SK-N-SH (cell line): Measurements from ENCODE around the gene NHP2. TPM values are rescaled to one million over a fixed set of nuclear protein-coding genes. Genes with fewer than 3 reads are reported as not detected.

ENCODE experiments used
- CTCF ChIA-PET: fragments of 300-600, 350-600 bp; formaldehyde crosslinking; extraction: SDS; loops from one replicate; lab custom pipeline; 2021; lab: Yijun Ruan, JAX
- POLR2A ChIA-PET: fragments of 350-600 bp; sonication (Branson Sonifier 250); formaldehyde crosslinking; extraction: SDS; loops from one replicate; lab custom pipeline; 2020; ENCODE audit warnings: antibody characterized with exemption, inconsistent platforms; lab: Yijun Ruan, JAX
- DNase-seq: peaks from one replicate; pipeline ENCODE4 v3.0.0; 2012
- H2AFZ ChIP-seq: fragments of 200-600 bp; sonication (generic); 2 replicates; pipeline ENCODE4 v1.8.1; 2016; ENCODE audit warnings: antibody characterized with exemption, mild to moderate bottlenecking, low read depth
- H3F3A ChIP-seq: fragments of 200-600 bp; sonication (generic); replicated peaks from 2 replicates; pipeline ENCODE3; 2016; ENCODE audit warnings: antibody characterized with exemption, mild to moderate bottlenecking; ENCODE audit not compliant: insufficient read depth
- H3K27ac ChIP-seq, 2 experiments: fragments of 200-500 bp in 1 of 2; fragments of 200-600 bp in 1 of 2; sonication (Bioruptor generic) in 1 of 2; sonication (generic), shearing (Covaris generic) in 1 of 2; 2 replicates each; pipeline versions ENCODE4 v1.5.1 to v1.6.1; 2014 to 2016; ENCODE audit warnings: low read depth in 2 of 2, inconsistent platforms in 1 of 2, low read length in 1 of 2, mild to moderate bottlenecking in 1 of 2, mixed read lengths in 1 of 2
- H3K27me3 ChIP-seq: fragments of 200-600 bp; sonication (generic), shearing (Covaris generic); 2 replicates; pipeline ENCODE4 v1.6.1; 2016; ENCODE audit warnings: mixed run types; ENCODE audit not compliant: insufficient read depth
- H3K36me3 ChIP-seq, 2 experiments: fragments of 200-500 bp in 1 of 2; fragments of 200-600 bp in 1 of 2; sonication (Bioruptor generic) in 1 of 2; sonication (generic) in 1 of 2; replicated peaks in 1 of 2; 2 replicates each; pipeline versions ENCODE3 to v1.5.1; 2014 to 2016; ENCODE audit warnings: low read length in 1 of 2, mild to moderate bottlenecking in 1 of 2; ENCODE audit not compliant: insufficient read depth in 2 of 2, control insufficient read depth in 1 of 2
- H3K4me1 ChIP-seq, 2 experiments: fragments of 200-500 bp in 1 of 2; fragments of 200-600 bp in 1 of 2; sonication (Bioruptor generic) in 1 of 2; sonication (generic), shearing (Covaris generic) in 1 of 2; 2 replicates each; pipeline versions ENCODE4 v1.5.1 to v1.6.1; 2014 to 2016; ENCODE audit warnings: low read depth in 1 of 2, low read length in 1 of 2, mixed run types in 1 of 2; ENCODE audit not compliant: insufficient read depth in 2 of 2, control insufficient read depth in 1 of 2
- H3K4me2 ChIP-seq: fragments of 200-600 bp; sonication (generic), shearing (Covaris generic); 2 replicates; pipeline ENCODE4 v1.6.1; 2017; ENCODE audit warnings: mixed run types
- H3K4me3 ChIP-seq, 2 experiments: fragments of 200-500 bp in 1 of 2; fragments of 200-600 bp in 1 of 2; sonication (Bioruptor generic) in 1 of 2; sonication (generic), shearing (Covaris generic) in 1 of 2; 2 replicates each; pipeline versions ENCODE4 v1.5.1 to v1.8.1; 2014 to 2016; ENCODE audit warnings: low read depth in 2 of 2, inconsistent platforms in 1 of 2, low read length in 1 of 2, mild to moderate bottlenecking in 1 of 2, mixed read lengths in 1 of 2, moderate library complexity in 1 of 2
- H3K79me2 ChIP-seq: fragments of 200-600 bp; sonication (generic); 2 replicates; pipeline ENCODE4 v1.8.1; 2017; ENCODE audit warnings: mild to moderate bottlenecking; ENCODE audit not compliant: insufficient read depth
- H3K9ac ChIP-seq: fragments of 200-600 bp; sonication (generic); 2 replicates; pipeline ENCODE4 v1.6.1; 2017; ENCODE audit warnings: mixed run types
- H3K9me2 ChIP-seq: fragments of 200-600 bp; sonication (generic); 2 replicates; pipeline ENCODE4 v1.6.1; 2017; ENCODE audit warnings: mixed run types
- H3K9me3 ChIP-seq: fragments of 200-600 bp; sonication (generic); 2 replicates; pipeline ENCODE4 v1.6.1; 2017; ENCODE audit warnings: mixed run types, mild to moderate bottlenecking, moderate library complexity
- H4K20me1 ChIP-seq: fragments of 200-600 bp; sonication (generic); 2 replicates; pipeline ENCODE4 v1.6.1; 2017; ENCODE audit warnings: mild to moderate bottlenecking, mixed run types; ENCODE audit not compliant: insufficient read depth
- CHD2 ChIP-seq: fragments of 150-350 bp; IDR thresholded peaks from 2 replicates; pipeline ENCODE4 v1.6.1; 2018; ENCODE audit warnings: low read length; ENCODE audit not compliant: partially characterized antibody
- FOSL2 ChIP-seq: IDR thresholded peaks from 2 replicates; pipeline ENCODE4 v1.4.0; 2012; ENCODE audit warnings: low read depth, mild to moderate bottlenecking, moderate library complexity, borderline replicate concordance
- JUND ChIP-seq: IDR thresholded peaks from 2 replicates; pipeline ENCODE4 v1.4.0; 2012
- MXI1 ChIP-seq: IDR thresholded peaks from 2 replicates; pipeline ENCODE4 v1.6.1; 2012; ENCODE audit warnings: mild to moderate bottlenecking, low read depth, low read length, improper control_type of control experiment
- RCOR1 ChIP-seq: fragments of 150-350 bp; IDR thresholded peaks from 2 replicates; pipeline ENCODE4 v1.6.1; 2017; ENCODE audit warnings: antibody characterized with exemption, low read length
- TEAD4 ChIP-seq: IDR thresholded peaks from 2 replicates; pipeline ENCODE4 v1.4.0; 2012; ENCODE audit warnings: mild to moderate bottlenecking, borderline replicate concordance; ENCODE audit not compliant: insufficient read depth
- YY1 ChIP-seq: IDR thresholded peaks from 2 replicates; pipeline ENCODE4 v1.4.0; 2012; ENCODE audit warnings: low read depth, mild to moderate bottlenecking
- WGBS: methylation state at CpG from one replicate; pipeline ENCODE4 v1.1.6; 2017; ENCODE audit warnings: low lambda C conversion rate; 5-methylcytosine and 5-hydroxymethylcytosine counted together
- polyA plus RNA-seq, 3 experiments: library from polyadenylated mRNA; depleted of rRNA; stranded (reverse); fragments of >200 nt; gene quantifications; 2 replicates each; pipeline ENCODE4 v1.2.3, GENCODE V29; 2012
- TF ChIP-seq, protein P1 (sequence below): fragments of 150-350 bp; IDR thresholded peaks from 2 replicates; pipeline ENCODE4 v1.6.1; 2017; ENCODE audit warnings: antibody characterized with exemption, low read length, low read depth, borderline replicate concordance
- TF ChIP-seq, protein P2 (sequence below): IDR thresholded peaks from 2 replicates; pipeline ENCODE4 v1.4.0; 2012; ENCODE audit warnings: low read depth, borderline replicate concordance
- TF ChIP-seq, protein P3 (sequence below): IDR thresholded peaks from 2 replicates; pipeline ENCODE4 v1.4.0; 2012; ENCODE audit warnings: low read depth, borderline replicate concordance

The NHP2 gene
- polyA plus RNA-seq, 1 of the 3 experiments (the other 2 are of a cell fraction): 455 TPM

DNA sequence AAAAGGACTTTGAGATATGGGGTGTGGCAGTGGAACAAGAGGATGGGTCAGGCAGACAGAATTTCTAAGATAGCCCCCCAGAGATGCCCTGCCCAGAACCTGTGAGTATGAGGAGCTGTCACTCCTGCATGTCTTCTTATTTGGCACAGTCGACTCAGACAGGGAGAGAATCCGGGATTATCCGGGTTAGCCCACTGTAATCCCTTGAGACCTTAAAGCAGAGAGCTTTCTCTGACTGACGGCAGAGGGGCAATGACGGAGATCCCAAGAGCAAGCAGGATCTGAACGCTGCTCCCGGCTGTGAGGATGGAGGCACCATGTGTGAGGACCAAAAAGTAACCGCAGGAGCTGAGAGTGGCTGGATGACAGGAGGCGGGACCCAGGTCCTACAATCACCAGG is 8.8 kb upstream of the NHP2 start:
- H3K79me2 ChIP-seq: no peaks in the 10 kb centered on the region
- no peak overlapping the region for H3K27ac ChIP-seq
- no peak overlapping the region for H3K4me2 ChIP-seq
- H2AFZ ChIP-seq: no peak overlapping the region
- peaks cover 0 to 8% of the 10 kb centered on the region in 2 experiments; a peak in 1 of 4 replicates for H3K4me1 ChIP-seq
- H3K36me3 ChIP-seq: no peaks in the 10 kb centered on the region
- no peaks in the 10 kb centered on the region for H3K9me2 ChIP-seq
- no peak overlapping the region for H3K4me3 ChIP-seq
- H3K27me3 ChIP-seq: no peaks in the 10 kb centered on the region
- no peak overlapping the region for H3K9ac ChIP-seq
- no peak for DNase-seq
- TF ChIP-seq CHD2 (no peak), JUND (no peak), YY1 (no peak), MXI1 (no peak), RCOR1 (no peak)
- TF ChIP-seq, protein P1, sequence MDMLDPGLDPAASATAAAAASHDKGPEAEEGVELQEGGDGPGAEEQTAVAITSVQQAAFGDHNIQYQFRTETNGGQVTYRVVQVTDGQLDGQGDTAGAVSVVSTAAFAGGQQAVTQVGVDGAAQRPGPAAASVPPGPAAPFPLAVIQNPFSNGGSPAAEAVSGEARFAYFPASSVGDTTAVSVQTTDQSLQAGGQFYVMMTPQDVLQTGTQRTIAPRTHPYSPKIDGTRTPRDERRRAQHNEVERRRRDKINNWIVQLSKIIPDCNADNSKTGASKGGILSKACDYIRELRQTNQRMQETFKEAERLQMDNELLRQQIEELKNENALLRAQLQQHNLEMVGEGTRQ: no peak
- TF ChIP-seq, protein P2, sequence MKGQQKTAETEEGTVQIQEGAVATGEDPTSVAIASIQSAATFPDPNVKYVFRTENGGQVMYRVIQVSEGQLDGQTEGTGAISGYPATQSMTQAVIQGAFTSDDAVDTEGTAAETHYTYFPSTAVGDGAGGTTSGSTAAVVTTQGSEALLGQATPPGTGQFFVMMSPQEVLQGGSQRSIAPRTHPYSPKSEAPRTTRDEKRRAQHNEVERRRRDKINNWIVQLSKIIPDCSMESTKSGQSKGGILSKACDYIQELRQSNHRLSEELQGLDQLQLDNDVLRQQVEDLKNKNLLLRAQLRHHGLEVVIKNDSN: no peak
- WGBS: 80% methylated on average over 9 of the region's 9 CpGs
- H3F3A ChIP-seq: no peaks in the 10 kb centered on the region
- H3K9me3 ChIP-seq: no peaks in the 10 kb centered on the region
- no peaks in the 10 kb centered on the region for H4K20me1 ChIP-seq
- ChIA-PET CTCF (interaction anchor here (1.0 to 3.2 kb wide), 5 partner anchors 9 to 100 kb away, joined by 3 to 59 read pairs (median 5); partner anchors contain the start of gene NHP2), POLR2A (interaction anchor here (0.9 kb wide), 1 partner anchor 9 kb away, joined by 3 read pairs; the partner anchor contains the start of gene NHP2)

DNA sequence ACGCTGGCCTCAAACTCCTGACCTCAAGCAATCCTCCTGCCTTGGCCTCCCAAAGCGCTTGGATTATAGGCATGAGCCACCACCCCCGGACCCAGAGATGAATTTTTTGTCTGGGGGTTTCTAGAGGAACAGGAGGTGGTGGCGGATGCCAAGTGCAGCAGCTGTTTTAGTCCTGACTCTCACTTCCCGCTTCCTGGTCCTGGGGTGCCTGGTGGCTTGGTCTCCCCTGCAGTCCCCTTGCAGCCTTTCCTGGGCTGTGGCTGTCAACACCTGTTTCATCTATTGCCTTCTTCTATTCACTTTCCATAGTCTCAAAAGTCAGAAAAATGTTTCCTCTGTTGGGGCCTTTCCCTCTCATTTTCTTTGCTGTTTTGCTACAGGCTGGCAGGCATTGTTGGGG is 6.5 kb upstream of the NHP2 start:
- Histone ChIP-seq H3K9ac (no peak overlapping the region), H3K4me3 (no peak overlapping the region), H3K4me2 (no peak overlapping the region), H4K20me1 (no peaks in the 10 kb centered on the region), H3K9me2 (no peaks in the 10 kb centered on the region), H3K4me1 (peaks cover 0 to 8% of the 10 kb centered on the region in 2 experiments; a peak in 1 of 4 replicates), H3K27ac (no peak overlapping the region), H3K27me3 (no peaks in the 10 kb centered on the region), H3K9me3 (no peaks in the 10 kb centered on the region), H3F3A (no peaks in the 10 kb centered on the region), H3K79me2 (no peaks in the 10 kb centered on the region), H2AFZ (no peak overlapping the region), H3K36me3 (no peaks in the 10 kb centered on the region)
- TF ChIP-seq FOSL2 (no peak), TEAD4 (no peak)
- TF ChIP-seq, protein P3, sequence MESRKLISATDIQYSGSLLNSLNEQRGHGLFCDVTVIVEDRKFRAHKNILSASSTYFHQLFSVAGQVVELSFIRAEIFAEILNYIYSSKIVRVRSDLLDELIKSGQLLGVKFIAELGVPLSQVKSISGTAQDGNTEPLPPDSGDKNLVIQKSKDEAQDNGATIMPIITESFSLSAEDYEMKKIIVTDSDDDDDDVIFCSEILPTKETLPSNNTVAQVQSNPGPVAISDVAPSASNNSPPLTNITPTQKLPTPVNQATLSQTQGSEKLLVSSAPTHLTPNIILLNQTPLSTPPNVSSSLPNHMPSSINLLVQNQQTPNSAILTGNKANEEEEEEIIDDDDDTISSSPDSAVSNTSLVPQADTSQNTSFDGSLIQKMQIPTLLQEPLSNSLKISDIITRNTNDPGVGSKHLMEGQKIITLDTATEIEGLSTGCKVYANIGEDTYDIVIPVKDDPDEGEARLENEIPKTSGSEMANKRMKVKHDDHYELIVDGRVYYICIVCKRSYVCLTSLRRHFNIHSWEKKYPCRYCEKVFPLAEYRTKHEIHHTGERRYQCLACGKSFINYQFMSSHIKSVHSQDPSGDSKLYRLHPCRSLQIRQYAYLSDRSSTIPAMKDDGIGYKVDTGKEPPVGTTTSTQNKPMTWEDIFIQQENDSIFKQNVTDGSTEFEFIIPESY: no peak
- no peak for DNase-seq
- CTCF ChIA-PET: interaction anchor here (1.4 kb wide), 1 partner anchor 85 kb away, joined by 8 read pairs; no protein-coding TSS in a partner anchor
- WGBS: 80% methylated on average over 5 of the region's 5 CpGs
- POLR2A ChIA-PET: interaction anchor here (0.9 kb wide), 1 partner anchor 11 kb away, joined by 3 read pairs; no protein-coding TSS in a partner anchor
